ENCODE measurements around the gene COL7A1. TPM values are rescaled to one million over a fixed set of nuclear protein-coding genes. Genes with fewer than 3 reads are reported as not detected.

COL7A1 gene
- total and polyA plus RNA-seq, 2 donors from 2014 or later, result 13.1 to 14.4 TPM

GRCh38 chr3:48569808-48570450 is 25.2 kb downstream of the COL7A1 start:
- Histone ChIP-seq H3K27me3 (ENCODE audit: control insufficient read depth, insufficient read depth, low read length) (no peaks in the 10 kb centered on the region), H3K9ac (ENCODE audit: low read length in 3 of 3) (no peak overlapping the region), H3K27ac (ENCODE audit: low read depth in 2 of 2, low read length in 2 of 2) (no peak overlapping the region), H3K36me3 (ENCODE audit: control insufficient read depth in 2 of 3, insufficient read depth in 3 of 3, low read length in 3 of 3) (no peaks in the 10 kb centered on the region), H3K4me3 (ENCODE audit: low read length in 3 of 3) (no peak overlapping the region), H3K9me3 (ENCODE audit: control insufficient read depth in 2 of 3, insufficient read depth in 1 of 3, low read length in 3 of 3) (no peaks in the 10 kb centered on the region), H3K4me1 (ENCODE audit: control insufficient read depth in 2 of 3, insufficient read depth in 2 of 3, low read depth in 1 of 3, low read length in 3 of 3) (no peaks in the 10 kb centered on the region)
- DNase-seq, result no peak
- FAIRE-seq, result no peak
- intact Hi-C loops (cut with DNase I), result no loop called here
- no peak for TF ChIP-seq CTCF (IDR thresholded peaks at IDR 0.05; ENCODE audit: borderline replicate concordance, extremely low read depth, insufficient read depth)

GRCh38 chr3:48569400-48569799 is 25.7 kb downstream of the COL7A1 start:
- Histone ChIP-seq H3K9ac (ENCODE audit: low read length in 3 of 3) (no peak overlapping the region), H3K36me3 (ENCODE audit: control insufficient read depth in 2 of 3, insufficient read depth in 3 of 3, low read length in 3 of 3) (no peaks in the 10 kb centered on the region), H3K27ac (ENCODE audit: low read depth in 2 of 2, low read length in 2 of 2) (no peak overlapping the region), H3K4me1 (ENCODE audit: control insufficient read depth in 2 of 3, insufficient read depth in 2 of 3, low read depth in 1 of 3, low read length in 3 of 3) (no peaks in the 10 kb centered on the region), H3K9me3 (ENCODE audit: control insufficient read depth in 2 of 3, insufficient read depth in 1 of 3, low read length in 3 of 3) (no peaks in the 10 kb centered on the region), H3K27me3 (ENCODE audit: control insufficient read depth, insufficient read depth, low read length) (no peaks in the 10 kb centered on the region), H3K4me3 (ENCODE audit: low read length in 3 of 3) (no peak overlapping the region)
- TF ChIP-seq CTCF (IDR thresholded peaks at IDR 0.05; ENCODE audit: borderline replicate concordance, extremely low read depth, insufficient read depth), result no peak
- intact Hi-C loops (cut with DNase I), result no loop called here
- DNase-seq (no peak), FAIRE-seq (no peak)

GRCh38 chr3:48568476-48568875 is 26.7 kb downstream of the COL7A1 start:
- no peaks in the 10 kb centered on the region for H3K27me3 ChIP-seq (ENCODE audit: control insufficient read depth, insufficient read depth, low read length)
- no peak for FAIRE-seq
- H3K27ac ChIP-seq (ENCODE audit: low read depth in 2 of 2, low read length in 2 of 2), result no peak overlapping the region
- TF ChIP-seq CTCF (IDR thresholded peaks at IDR 0.05; ENCODE audit: borderline replicate concordance, extremely low read depth, insufficient read depth), result no peak
- no peak for DNase-seq
- H3K4me3 ChIP-seq (ENCODE audit: low read length in 3 of 3), result no peak overlapping the region
- H3K9me3 ChIP-seq (ENCODE audit: control insufficient read depth in 2 of 3, insufficient read depth in 1 of 3, low read length in 3 of 3), result no peaks in the 10 kb centered on the region
- no peaks in the 10 kb centered on the region for H3K4me1 ChIP-seq (ENCODE audit: control insufficient read depth in 2 of 3, insufficient read depth in 2 of 3, low read depth in 1 of 3, low read length in 3 of 3)
- H3K9ac ChIP-seq (ENCODE audit: low read length in 3 of 3), result no peak overlapping the region
- intact Hi-C loops (cut with DNase I), result no loop called here
- H3K36me3 ChIP-seq (ENCODE audit: control insufficient read depth in 2 of 3, insufficient read depth in 3 of 3, low read length in 3 of 3), result no peaks in the 10 kb centered on the region

- Histone ChIP-seq H3K4me3 (ENCODE audit: low read length in 3 of 3) (no peak overlapping the region), H3K27ac (ENCODE audit: low read depth in 2 of 2, low read length in 2 of 2) (no peak overlapping the region), H3K4me1 (ENCODE audit: control insufficient read depth in 2 of 3, insufficient read depth in 2 of 3, low read depth in 1 of 3, low read length in 3 of 3) (no peaks in the 10 kb centered on the region), H3K9me3 (ENCODE audit: control insufficient read depth in 2 of 3, insufficient read depth in 1 of 3, low read length in 3 of 3) (no peaks in the 10 kb centered on the region), H3K9ac (ENCODE audit: low read length in 3 of 3) (no peak overlapping the region), H3K36me3 (ENCODE audit: control insufficient read depth in 2 of 3, insufficient read depth in 3 of 3, low read length in 3 of 3) (no peaks in the 10 kb centered on the region), H3K27me3 (ENCODE audit: control insufficient read depth, insufficient read depth, low read length) (no peaks in the 10 kb centered on the region)
- DNase-seq (no peak), FAIRE-seq (no peak)
- intact Hi-C loops (cut with DNase I), result no loop called here
- TF ChIP-seq CTCF (IDR thresholded peaks at IDR 0.05; ENCODE audit: borderline replicate concordance, extremely low read depth, insufficient read depth), result no peak
Observed at GRCh38 chr3:48567500-48567899, 27.6 kb downstream of the COL7A1 start.
